Epithelial cell of proximal tubule (primary cell): Measurements from ENCODE around the gene PTGR3. TPM values are rescaled to one million over a fixed set of nuclear protein-coding genes. Genes with fewer than 3 reads are reported as not detected.
"Not testable (repeated sequence)": the region's sequence is repeated elsewhere in the genome, so short reads cannot be mapped to it uniquely, and the experiment has no call there.

Experiments
- DNase-seq: peaks from one replicate; pipeline ENCODE4 v3.0.0-alpha.2; 2011; ENCODE audit warnings: low read depth
- H3K4me3 ChIP-seq: 2 replicates; pipeline ENCODE4 v1.5.1; 2011; ENCODE audit warnings: low read depth, mild to moderate bottlenecking, low read length
- total RNA-seq: library from RNA; depleted of rRNA; stranded (reverse); fragments of >200 nt; gene quantifications from 2 replicates; pipeline ENCODE4 v1.2.3, GENCODE V29; 2015
- TF ChIP-seq, protein P1 (sequence below): conservative IDR thresholded peaks from 2 replicates; pipeline ENCODE4 v1.5.1; 2012; ENCODE audit warnings: low read depth, mild to moderate bottlenecking, low read length

The PTGR3 gene
- total RNA-seq, 1 donor from 2014 or later = 7.8 TPM

DNA sequence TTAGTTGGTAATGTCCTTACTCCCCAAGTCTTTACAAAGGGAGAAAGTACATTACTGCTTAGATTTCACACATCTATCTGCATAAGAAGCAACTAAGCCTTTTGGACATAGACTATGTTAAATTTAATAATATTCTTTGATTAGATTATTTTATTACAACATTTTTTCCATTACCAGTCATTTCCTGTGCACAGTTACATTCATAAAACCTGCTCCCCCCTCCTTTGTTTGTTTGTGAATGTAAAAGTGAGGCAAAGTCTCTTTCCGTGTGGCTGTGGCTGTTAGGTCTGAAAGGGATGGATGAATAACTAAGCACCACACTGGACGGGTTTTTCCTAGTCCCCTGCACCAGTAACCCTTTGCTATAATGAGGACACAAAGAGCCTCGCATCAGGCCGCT is 9.6 kb downstream of the PTGR3 start:
- H3K4me3 ChIP-seq = no peak overlapping the region
- no peak for DNase-seq
- TF ChIP-seq, protein P1, sequence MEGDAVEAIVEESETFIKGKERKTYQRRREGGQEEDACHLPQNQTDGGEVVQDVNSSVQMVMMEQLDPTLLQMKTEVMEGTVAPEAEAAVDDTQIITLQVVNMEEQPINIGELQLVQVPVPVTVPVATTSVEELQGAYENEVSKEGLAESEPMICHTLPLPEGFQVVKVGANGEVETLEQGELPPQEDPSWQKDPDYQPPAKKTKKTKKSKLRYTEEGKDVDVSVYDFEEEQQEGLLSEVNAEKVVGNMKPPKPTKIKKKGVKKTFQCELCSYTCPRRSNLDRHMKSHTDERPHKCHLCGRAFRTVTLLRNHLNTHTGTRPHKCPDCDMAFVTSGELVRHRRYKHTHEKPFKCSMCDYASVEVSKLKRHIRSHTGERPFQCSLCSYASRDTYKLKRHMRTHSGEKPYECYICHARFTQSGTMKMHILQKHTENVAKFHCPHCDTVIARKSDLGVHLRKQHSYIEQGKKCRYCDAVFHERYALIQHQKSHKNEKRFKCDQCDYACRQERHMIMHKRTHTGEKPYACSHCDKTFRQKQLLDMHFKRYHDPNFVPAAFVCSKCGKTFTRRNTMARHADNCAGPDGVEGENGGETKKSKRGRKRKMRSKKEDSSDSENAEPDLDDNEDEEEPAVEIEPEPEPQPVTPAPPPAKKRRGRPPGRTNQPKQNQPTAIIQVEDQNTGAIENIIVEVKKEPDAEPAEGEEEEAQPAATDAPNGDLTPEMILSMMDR = no peak

DNA sequence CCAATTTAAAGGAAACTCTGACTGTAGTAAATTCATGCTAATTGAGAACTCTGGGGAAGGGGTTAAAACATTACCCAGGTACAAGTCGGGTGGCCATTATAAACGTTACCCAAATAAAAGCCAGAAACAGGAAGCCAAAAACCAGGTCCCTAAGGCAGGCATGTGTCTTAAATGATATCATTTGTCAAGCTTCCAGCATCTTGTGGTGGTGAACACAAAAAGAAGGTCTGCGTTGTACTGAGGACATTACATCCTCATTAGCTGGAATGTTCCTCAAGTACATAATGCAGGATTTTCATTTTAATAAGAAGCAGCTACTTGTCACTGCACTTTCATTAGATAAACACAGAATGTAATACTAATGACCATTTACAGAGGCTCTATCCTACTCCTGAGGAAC is 10.9 kb downstream of the PTGR3 start:
- H3K4me3 ChIP-seq = no peak overlapping the region
- DNase-seq = no peak
- TF ChIP-seq, protein P1 = no peak

DNA sequence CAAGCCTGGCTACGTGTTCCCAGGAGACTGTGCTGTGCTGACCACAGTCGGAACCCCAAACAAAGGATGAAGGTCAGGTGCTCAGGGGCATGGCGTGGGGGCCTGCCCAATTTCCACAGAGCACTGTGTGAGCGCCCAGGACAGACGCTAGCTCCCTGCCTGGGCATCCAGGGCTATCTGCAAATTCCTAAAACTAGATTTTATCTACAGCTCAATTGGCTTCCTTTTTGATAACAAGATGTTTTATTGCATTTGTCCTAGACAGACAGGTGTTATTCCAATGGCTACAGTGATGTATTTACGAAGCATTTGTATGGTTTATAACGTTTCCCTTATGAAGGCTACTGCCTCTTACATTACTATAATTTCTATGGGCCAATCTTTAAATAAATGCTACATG is 16.0 kb downstream of the PTGR3 start:
- DNase-seq = no peak
- H3K4me3 ChIP-seq = no peak overlapping the region
- TF ChIP-seq, protein P1 = no peak

DNA sequence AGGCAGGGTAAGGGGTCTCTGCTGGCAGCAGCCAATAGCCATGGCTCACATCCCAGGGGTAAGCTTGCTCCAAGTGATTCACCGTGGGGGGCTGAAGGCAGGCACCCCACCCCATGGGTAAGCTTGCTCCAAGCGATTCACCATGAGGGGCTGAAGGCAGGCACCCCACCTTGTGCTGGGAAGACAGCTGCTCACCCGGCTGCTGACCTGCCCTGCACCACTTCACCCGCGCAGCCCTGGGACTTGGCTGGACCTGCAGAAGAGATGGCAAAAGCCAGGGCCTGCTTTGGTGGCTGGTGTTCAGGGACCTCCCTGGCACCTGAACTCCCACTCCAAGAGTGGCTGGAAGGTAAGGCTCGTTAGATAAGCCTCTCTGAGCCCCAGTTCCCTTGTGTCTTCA is 19.2 kb downstream of the PTGR3 start:
- DNase-seq = no peak
- TF ChIP-seq, protein P1 = no peak
- H3K4me3 ChIP-seq = no peak overlapping the region

DNA sequence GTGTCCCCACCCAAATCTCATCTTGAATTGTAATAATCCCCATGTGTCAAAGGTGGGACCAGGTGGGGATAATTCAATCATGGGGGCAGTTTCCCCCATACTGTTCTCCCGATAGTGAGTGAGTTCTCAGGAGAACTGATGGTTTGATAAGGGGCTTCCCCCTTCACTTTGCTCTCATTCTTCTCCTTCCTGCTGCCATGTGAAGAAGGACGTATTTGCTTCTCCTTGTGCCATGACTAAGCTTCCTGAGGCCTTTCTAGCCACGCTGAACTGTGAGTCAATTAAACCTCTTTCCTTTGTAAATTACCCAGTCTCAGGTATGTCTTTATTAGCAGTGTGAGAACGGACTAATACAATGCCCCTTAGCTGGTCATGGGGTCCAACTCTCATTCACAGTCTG is 21.2 kb downstream of the PTGR3 start:
- DNase-seq, H3K4me3 ChIP-seq: not testable (repeated sequence)

DNA sequence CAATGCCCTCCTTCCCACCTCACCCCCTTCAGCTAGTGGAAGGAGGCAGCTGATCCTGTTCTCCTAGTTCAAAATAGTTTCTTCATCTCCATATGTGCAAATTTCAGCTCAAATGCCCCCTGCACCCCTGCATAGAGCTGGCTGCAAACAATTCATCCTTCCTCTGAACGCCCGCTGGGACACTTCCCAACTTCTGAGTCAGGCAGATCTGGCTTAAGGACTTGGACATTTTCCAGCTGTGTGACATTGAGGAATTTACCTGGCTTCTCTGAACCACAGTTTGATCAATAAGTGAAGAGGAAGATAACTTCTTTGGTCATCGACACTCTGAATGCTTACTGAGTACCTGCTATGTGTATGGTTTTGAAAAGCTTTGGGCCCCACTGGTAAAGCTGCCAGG is 23.5 kb downstream of the PTGR3 start:
- TF ChIP-seq, protein P1 = no peak
- no peak for DNase-seq
- H3K4me3 ChIP-seq = no peak overlapping the region

DNA sequence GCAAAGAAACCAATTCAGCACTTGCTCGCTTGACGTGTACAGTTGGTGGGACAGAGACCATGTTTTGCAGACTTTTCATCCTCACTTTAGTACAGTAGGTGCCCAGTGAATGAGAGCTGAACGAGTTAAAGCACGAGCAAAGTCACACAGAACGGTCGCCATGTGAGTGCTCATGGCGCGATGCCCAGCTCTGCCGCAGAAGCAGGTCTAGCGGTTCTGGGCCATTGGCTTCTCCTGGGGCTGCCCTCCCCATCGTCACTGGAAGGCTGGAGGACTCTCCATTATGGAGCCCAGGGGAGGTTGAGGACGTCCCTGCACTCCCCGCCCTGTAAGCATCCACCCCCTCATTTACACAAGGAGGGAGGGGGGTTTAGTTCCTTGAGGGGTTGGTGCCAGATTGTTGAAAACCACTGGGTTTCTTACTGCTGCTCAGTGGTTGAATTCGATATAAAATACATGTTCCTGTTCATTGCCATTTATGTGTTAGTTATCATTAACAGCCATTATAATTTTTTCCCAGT is 24.9 kb downstream of the PTGR3 start:
- H3K4me3 ChIP-seq = no peak overlapping the region
- TF ChIP-seq, protein P1 = no peak

More for the DNA sequence above, 24.9 kb downstream of the PTGR3 start:
- DNase-seq = no peak
